ENCODE results near the gene EMSY. TPM values are rescaled to one million over a fixed set of nuclear protein-coding genes. Genes with fewer than 3 reads are reported as not detected.
A peak's percentile ranks its signal among the peaks of the same experiment; 100 is the strongest.

Gene EMSY
- total and polyA plus RNA-seq, 5 donors from 2014 or later, result 18.2 to 43.4 (median 19.8) TPM

GRCh38 chr11:76599041-76600013 lies 154.5 kb downstream of the EMSY start:
- ATAC-seq (ENCODE audit: low read depth in 2 of 2), result no peak

GRCh38 chr11:76600124-76600655 lies 155.4 kb downstream of the EMSY start:
- Histone ChIP-seq H3K36me3 (ENCODE audit: control insufficient read depth, insufficient read depth, low read length) (no peaks in the 10 kb centered on the region), H3K4me3 (ENCODE audit: low read depth, low read length) (no peak overlapping the region), H3K27ac (ENCODE audit: insufficient read depth, low read length, poor library complexity, severe bottlenecking) (no peak overlapping the region), H3K27me3 (ENCODE audit: control insufficient read depth, insufficient read depth, low read length) (no peaks in the 10 kb centered on the region), H3K4me1 (ENCODE audit: control insufficient read depth, insufficient read depth, low read length, poor library complexity, severe bottlenecking) (peaks cover 10% of the 10 kb centered on the region), H3K9me3 (ENCODE audit: control insufficient read depth in 2 of 2, low read length in 2 of 2) (no peaks in the 10 kb centered on the region)
- Mint-ChIP-seq H3K4me1 (peaks cover 2 to 29% (median 13%) of the 10 kb centered on the region in 4 donors), H3K36me3 (no peaks in the 10 kb centered on the region), H3K4me3 (no peak overlapping the region), H3K27me3 (no peaks in the 10 kb centered on the region), H3K9me3 (peaks cover 0 to 3% (median 0%) of the 10 kb centered on the region in 7 donors), H3K27ac (peak overlapping the region in 2 of 3 donors; percentile 16 to 71)
- DNase-seq, result no peak
- ATAC-seq (ENCODE audit: low read depth in 2 of 2), result no peak

More at GRCh38 chr11:76599041-76600013, 154.5 kb downstream of the EMSY start:
- H3K36me3 ChIP-seq (ENCODE audit: control insufficient read depth, insufficient read depth, low read length), result no peaks in the 10 kb centered on the region
- H3K36me3 Mint-ChIP-seq, result no peaks in the 10 kb centered on the region
- H3K27ac ChIP-seq (ENCODE audit: insufficient read depth, low read length, poor library complexity, severe bottlenecking), result no peak overlapping the region
- no peak overlapping the region for H3K4me3 Mint-ChIP-seq
- no peak overlapping the region for H3K4me3 ChIP-seq (ENCODE audit: low read depth, low read length)
- peaks cover 0 to 5% (median 0%) of the 10 kb centered on the region in 7 donors for H3K9me3 Mint-ChIP-seq
- H3K4me1 Mint-ChIP-seq, result peaks cover 11 to 38% (median 21%) of the 10 kb centered on the region in 4 donors
- H3K9me3 ChIP-seq (ENCODE audit: control insufficient read depth in 2 of 2, low read length in 2 of 2), result no peaks in the 10 kb centered on the region
- H3K27me3 ChIP-seq (ENCODE audit: control insufficient read depth, insufficient read depth, low read length), result no peaks in the 10 kb centered on the region
- no peaks in the 10 kb centered on the region for H3K27me3 Mint-ChIP-seq
- peak overlapping the region in 2 of 3 donors; percentile 48 to 71 for H3K27ac Mint-ChIP-seq
- peaks cover 14% of the 10 kb centered on the region for H3K4me1 ChIP-seq (ENCODE audit: control insufficient read depth, insufficient read depth, low read length, poor library complexity, severe bottlenecking)
- peak in 1 of 3 donors; percentile 24 for DNase-seq

GRCh38 chr11:76601272-76601671 lies 156.5 kb downstream of the EMSY start:
- no peak overlapping the region for H3K27ac ChIP-seq (ENCODE audit: insufficient read depth, low read length, poor library complexity, severe bottlenecking)
- ATAC-seq (ENCODE audit: low read depth in 2 of 2) (no peak), DNase-seq (no peak)
- Mint-ChIP-seq H3K4me1 (peaks cover 0 to 22% (median 8%) of the 10 kb centered on the region in 4 donors), H3K4me3 (no peak overlapping the region), H3K27me3 (no peaks in the 10 kb centered on the region), H3K9me3 (no peaks in the 10 kb centered on the region), H3K36me3 (no peaks in the 10 kb centered on the region), H3K27ac (no peak overlapping the region)
- H3K36me3 ChIP-seq (ENCODE audit: control insufficient read depth, insufficient read depth, low read length), result no peaks in the 10 kb centered on the region
- H3K9me3 ChIP-seq (ENCODE audit: control insufficient read depth in 2 of 2, low read length in 2 of 2), result no peaks in the 10 kb centered on the region
- no peak overlapping the region for H3K4me3 ChIP-seq (ENCODE audit: low read depth, low read length)
- no peaks in the 10 kb centered on the region for H3K27me3 ChIP-seq (ENCODE audit: control insufficient read depth, insufficient read depth, low read length)
- H3K4me1 ChIP-seq (ENCODE audit: control insufficient read depth, insufficient read depth, low read length, poor library complexity, severe bottlenecking), result peaks cover 10% of the 10 kb centered on the region

- H3K4me3 ChIP-seq (ENCODE audit: low read depth, low read length), result no peak overlapping the region
- no peaks in the 10 kb centered on the region for H3K9me3 ChIP-seq (ENCODE audit: control insufficient read depth in 2 of 2, low read length in 2 of 2)
- no peak for ATAC-seq (ENCODE audit: low read depth in 2 of 2)
- no peak overlapping the region for H3K4me3 Mint-ChIP-seq
- H3K36me3 Mint-ChIP-seq, result no peaks in the 10 kb centered on the region
- H3K36me3 ChIP-seq (ENCODE audit: control insufficient read depth, insufficient read depth, low read length), result no peaks in the 10 kb centered on the region
- peak overlapping the region in 1 of 3 donors; percentile 20 for H3K27ac Mint-ChIP-seq
- H3K27ac ChIP-seq (ENCODE audit: insufficient read depth, low read length, poor library complexity, severe bottlenecking), result no peak overlapping the region
- peaks cover 10% of the 10 kb centered on the region for H3K4me1 ChIP-seq (ENCODE audit: control insufficient read depth, insufficient read depth, low read length, poor library complexity, severe bottlenecking)
- peaks cover 0 to 19% (median 6%) of the 10 kb centered on the region in 4 donors for H3K4me1 Mint-ChIP-seq
- no peaks in the 10 kb centered on the region for H3K27me3 ChIP-seq (ENCODE audit: control insufficient read depth, insufficient read depth, low read length)
- DNase-seq, result no peak
- H3K27me3 Mint-ChIP-seq, result no peaks in the 10 kb centered on the region
- H3K9me3 Mint-ChIP-seq, result peaks cover 0 to 2% (median 0%) of the 10 kb centered on the region in 7 donors
Measured at GRCh38 chr11:76601724-76602123, 156.9 kb downstream of the EMSY start.

GRCh38 chr11:76602431-76602861 lies 157.6 kb downstream of the EMSY start:
- Mint-ChIP-seq H3K27ac (no peak overlapping the region), H3K4me1 (peaks cover 0 to 12% (median 3%) of the 10 kb centered on the region in 4 donors)

More at GRCh38 chr11:76602431-76602861, 157.6 kb downstream of the EMSY start:
- ATAC-seq (ENCODE audit: low read depth in 2 of 2) (no peak), DNase-seq (no peak)
- Histone ChIP-seq H3K36me3 (ENCODE audit: control insufficient read depth, insufficient read depth, low read length) (no peaks in the 10 kb centered on the region), H3K4me3 (ENCODE audit: low read depth, low read length) (no peak overlapping the region), H3K27ac (ENCODE audit: insufficient read depth, low read length, poor library complexity, severe bottlenecking) (no peak overlapping the region), H3K27me3 (ENCODE audit: control insufficient read depth, insufficient read depth, low read length) (no peaks in the 10 kb centered on the region), H3K4me1 (ENCODE audit: control insufficient read depth, insufficient read depth, low read length, poor library complexity, severe bottlenecking) (peaks cover 10% of the 10 kb centered on the region), H3K9me3 (ENCODE audit: control insufficient read depth in 2 of 2, low read length in 2 of 2) (no peaks in the 10 kb centered on the region)
- no peaks in the 10 kb centered on the region for H3K36me3 Mint-ChIP-seq
- H3K9me3 Mint-ChIP-seq, result peaks cover 0 to 2% (median 0%) of the 10 kb centered on the region in 7 donors
- no peaks in the 10 kb centered on the region for H3K27me3 Mint-ChIP-seq
- H3K4me3 Mint-ChIP-seq, result no peak overlapping the region

Other genes with a start within 250 kb of the EMSY start
- not detected for gene WNT11, start 238.5 kb upstream of the EMSY start, total RNA-seq
- gene WNT11, start 238.5 kb upstream of the EMSY start, polyA plus RNA-seq, result 1 to 10 TPM in 1 of 4 donors, under 1 TPM in 1, not detected in 2; 0.43 to 1.2 TPM
- 51.2 TPM for gene THAP12, start 63.9 kb upstream of the EMSY start, total RNA-seq
- gene THAP12, start 63.9 kb upstream of the EMSY start, polyA plus RNA-seq, result 10 to 100 TPM; 65.0 to 71.0 (median 66.9) TPM
- gene GVQW3, start 63.7 kb upstream of the EMSY start, total RNA-seq, result 2.7 TPM
- gene GVQW3, start 63.7 kb upstream of the EMSY start, polyA plus RNA-seq, result 1 to 10 TPM; 1.7 to 3.0 (median 2.3) TPM
- 71.4 TPM for gene LRRC32, start 225.7 kb downstream of the EMSY start, total RNA-seq
- gene LRRC32, start 225.7 kb downstream of the EMSY start, polyA plus RNA-seq, result 1 to 10 TPM; 5.0 to 9.6 (median 5.9) TPM